ENCODE measurements around the gene RABEP1. TPM values are rescaled to one million over a fixed set of nuclear protein-coding genes. Genes with fewer than 3 reads are reported as not detected.

RABEP1 gene
- total and polyA plus RNA-seq, 2 experiments from 2014 or later: 37.0 to 88.1 TPM

GRCh38 chr17:5234645-5235576 is 47.2 kb upstream of the RABEP1 start, which contains the start of gene SCIMP:
Gene SCIMP (minus strand): TSS chr17:5234860. CDS start chr17:5234755, 105 bp downstream.
- no peak for DNase-seq (ENCODE audit: low spot score)
- Histone ChIP-seq H3K36me3 (ENCODE audit: insufficient read depth) (no peaks in the 10 kb centered on the region), H2AFZ (no peak within 1 kb of the TSS), H3F3A (replicated peaks; ENCODE audit: low read depth) (no peaks in the 10 kb centered on the region), H3K4me2 (no peak within 1 kb of the TSS), H3K9me2 (ENCODE audit: insufficient read depth) (no peaks in the 10 kb centered on the region), H3K4me3 (no peak within 1 kb of the TSS), H3K79me2 (replicated peaks; ENCODE audit: insufficient read depth) (no peaks in the 10 kb centered on the region), H3K27ac (ENCODE audit: low read depth) (no peak within 1 kb of the TSS), H4K20me1 (replicated peaks; ENCODE audit: insufficient read depth) (no peaks in the 10 kb centered on the region), H3K4me1 (ENCODE audit: insufficient read depth) (no peaks in the 10 kb centered on the region), H3K27me3 (ENCODE audit: insufficient read depth) (no peaks in the 10 kb centered on the region)
- Mint-ChIP-seq H3K27ac (no peak within 1 kb of the TSS), H3K9me3 (no peaks in the 10 kb centered on the region), H3K27me3 (ENCODE audit: insufficient read depth, low read depth, poor library complexity) (peaks cover 2% of the 10 kb centered on the region), H3K4me1 (no peaks in the 10 kb centered on the region), H3K4me3 (no peak within 1 kb of the TSS), H3K36me3 (ENCODE audit: low read depth) (no peaks in the 10 kb centered on the region)
- TF ChIP-seq EZH2 (IDR thresholded peaks at IDR 0.05; ENCODE audit: low read depth, unreplicated experiment): no peak
- no peak for TF ChIP-seq EZH2phosphoT487 (IDR thresholded peaks at IDR 0.05; ENCODE audit: unreplicated experiment)
- TF ChIP-seq ZNF462 (CRISPR knock-in tag; IDR thresholded peaks at IDR 0.05): no peak
- TF ChIP-seq REST (IDR thresholded peaks at IDR 0.05; ENCODE audit: unreplicated experiment): no peak
- no peak for TF ChIP-seq STAT1 (IDR thresholded peaks at IDR 0.05; ENCODE audit: unreplicated experiment)
- no peak for TF ChIP-seq CTCF (conservative IDR thresholded peaks at IDR 0.05; ENCODE audit: low read depth in 2 of 2)
- no peak for TF ChIP-seq ZNF331 (CRISPR knock-in tag; IDR thresholded peaks at IDR 0.05; ENCODE audit: low read depth)
- no peak for TF ChIP-seq ETS1 (IDR thresholded peaks at IDR 0.05)
- no peak for TF ChIP-seq NANOG (IDR thresholded peaks at IDR 0.05; ENCODE audit: borderline replicate concordance)
- no peak for TF ChIP-seq JUNB (IDR thresholded peaks at IDR 0.05; ENCODE audit: unreplicated experiment)
- TF ChIP-seq CREB1 (CRISPR knock-in tag; IDR thresholded peaks at IDR 0.05; ENCODE audit: low read depth): no peak
- TF ChIP-seq POLR2AphosphoS5 (IDR thresholded peaks at IDR 0.05; ENCODE audit: low read depth): no peak
- TF ChIP-seq ZNF114 (CRISPR knock-in tag; IDR thresholded peaks at IDR 0.05): no peak
- no peak for ATAC-seq

All from GM23338 (cell line).